A204.1 (cell line): ENCODE results near the gene CRY2.

ENCODE experiments used
- FAIRE-seq: peaks from 2 replicates; lab custom pipeline; 2012; peaks lifted over from hg19 to GRCh38; lab: Jason Lieb, UNC

Gene CRY2

GRCh38 chr11:45848654-45849081, 1.4 kb downstream of the CRY2 start:
- no peak for FAIRE-seq

- no peak for FAIRE-seq
These were observed 3.2 kb downstream of the CRY2 start for GRCh38 chr11:45850446-45850845.

- no peak for FAIRE-seq
These were observed 4.0 kb downstream of the CRY2 start for GRCh38 chr11:45851228-45851627.

GRCh38 chr11:45852018-45852711, 4.9 kb downstream of the CRY2 start:
- FAIRE-seq = no peak

DNA sequence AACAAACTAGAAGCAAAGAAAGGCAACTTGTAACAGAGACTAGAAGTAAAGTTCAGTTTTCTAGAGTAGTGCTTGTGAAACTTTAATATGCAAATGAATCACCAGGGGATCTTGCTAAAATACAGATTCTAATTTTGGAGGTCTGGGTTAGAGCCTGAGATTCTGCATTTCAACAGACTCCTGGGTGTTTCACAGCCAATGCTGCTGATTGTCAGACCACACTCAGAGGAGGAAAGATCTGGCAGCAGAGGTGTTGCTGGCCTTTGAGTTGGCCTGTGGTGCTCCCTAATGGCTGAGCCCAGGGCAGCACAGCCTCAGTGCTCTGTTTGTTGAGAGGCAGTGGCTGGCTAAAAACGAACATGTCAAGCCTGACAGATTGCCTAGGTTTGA, 5.4 kb downstream of the CRY2 start:
- FAIRE-seq = no peak

DNA sequence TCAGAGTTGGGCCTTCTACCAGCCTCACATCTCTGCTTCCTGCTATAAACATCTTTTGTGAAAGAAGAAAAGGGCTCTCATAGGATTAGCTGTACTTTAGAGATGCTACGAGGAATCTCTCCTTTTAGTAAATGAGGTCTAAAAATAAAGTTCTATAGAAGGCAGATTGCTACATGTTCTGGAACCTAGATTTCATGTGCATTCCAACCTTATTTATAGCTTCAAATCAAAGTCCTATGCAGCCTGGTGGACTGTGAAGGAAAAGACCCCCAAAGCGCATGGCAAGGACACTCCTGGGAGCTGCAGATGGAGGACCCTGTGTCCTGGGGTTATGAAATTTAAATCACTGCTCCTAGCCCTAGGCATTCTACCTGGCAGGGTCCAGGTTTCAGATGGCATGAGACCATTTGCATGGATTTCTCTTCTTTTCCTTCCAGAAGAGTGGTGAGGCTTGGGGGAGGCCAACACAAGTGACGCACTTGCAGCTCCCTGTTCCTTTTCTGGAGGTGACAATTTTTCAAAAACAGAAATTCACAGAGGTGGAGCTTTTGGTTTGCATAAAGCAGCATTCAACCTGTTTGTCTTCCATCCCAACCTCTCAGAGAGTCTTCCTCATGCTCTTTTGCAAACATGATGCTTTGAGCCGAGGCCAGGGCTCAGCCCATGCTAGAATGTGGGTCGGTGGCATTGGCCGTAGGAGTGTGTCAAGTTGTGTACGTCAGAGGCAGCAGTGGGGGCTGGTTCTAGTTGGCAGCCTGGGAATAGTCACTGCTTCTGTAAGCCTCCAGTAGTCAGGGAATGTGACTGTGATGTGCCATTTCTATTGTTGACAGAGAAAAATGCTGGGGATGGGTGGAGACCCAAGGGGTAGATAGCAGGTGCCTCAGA, 6.3 kb downstream of the CRY2 start:
- no peak for FAIRE-seq

DNA sequence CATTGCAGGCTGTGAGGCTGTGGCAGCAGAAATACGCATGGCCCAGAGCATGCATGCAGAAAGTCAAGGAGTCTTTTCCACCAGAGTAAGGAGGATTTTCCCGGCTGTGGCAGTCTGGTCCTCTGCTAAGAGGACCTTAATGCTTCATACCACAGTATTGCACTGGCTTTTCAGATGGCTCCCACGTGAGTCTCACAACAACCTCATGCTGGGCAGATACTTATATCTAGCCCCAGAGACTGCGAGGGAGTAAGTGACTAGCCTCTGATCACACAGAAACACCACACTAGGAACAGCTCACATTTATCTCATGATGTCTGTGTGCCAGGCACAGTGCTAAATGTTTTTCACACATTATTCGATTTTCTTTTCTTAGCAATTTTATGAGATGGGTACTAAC, 8.0 kb downstream of the CRY2 start:
- FAIRE-seq = no peak

DNA sequence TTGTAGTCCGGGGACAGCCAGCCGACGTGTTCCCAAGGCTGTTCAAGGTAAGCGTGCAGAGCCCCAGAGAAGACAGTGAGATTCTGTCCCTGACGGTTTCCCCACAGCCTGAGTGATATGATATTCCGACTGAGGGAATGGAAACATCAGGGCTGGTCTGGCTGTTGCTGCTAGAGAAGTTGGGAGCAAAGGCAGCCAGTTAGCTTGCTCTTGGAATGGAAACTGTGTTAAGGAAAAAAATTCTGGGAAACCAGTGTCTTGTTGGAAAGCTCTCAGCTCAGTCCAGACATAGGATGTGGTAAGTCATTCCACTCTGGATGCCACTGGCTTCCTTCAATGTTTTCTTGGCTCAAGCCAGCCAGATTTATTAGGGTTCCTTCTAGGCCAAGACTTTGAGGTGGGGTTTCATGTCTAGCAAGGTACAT, 8.8 kb downstream of the CRY2 start:
- FAIRE-seq = no peak

- FAIRE-seq = no peak
These were observed 10.7 kb downstream of the CRY2 start for GRCh38 chr11:45857961-45858474.

DNA sequence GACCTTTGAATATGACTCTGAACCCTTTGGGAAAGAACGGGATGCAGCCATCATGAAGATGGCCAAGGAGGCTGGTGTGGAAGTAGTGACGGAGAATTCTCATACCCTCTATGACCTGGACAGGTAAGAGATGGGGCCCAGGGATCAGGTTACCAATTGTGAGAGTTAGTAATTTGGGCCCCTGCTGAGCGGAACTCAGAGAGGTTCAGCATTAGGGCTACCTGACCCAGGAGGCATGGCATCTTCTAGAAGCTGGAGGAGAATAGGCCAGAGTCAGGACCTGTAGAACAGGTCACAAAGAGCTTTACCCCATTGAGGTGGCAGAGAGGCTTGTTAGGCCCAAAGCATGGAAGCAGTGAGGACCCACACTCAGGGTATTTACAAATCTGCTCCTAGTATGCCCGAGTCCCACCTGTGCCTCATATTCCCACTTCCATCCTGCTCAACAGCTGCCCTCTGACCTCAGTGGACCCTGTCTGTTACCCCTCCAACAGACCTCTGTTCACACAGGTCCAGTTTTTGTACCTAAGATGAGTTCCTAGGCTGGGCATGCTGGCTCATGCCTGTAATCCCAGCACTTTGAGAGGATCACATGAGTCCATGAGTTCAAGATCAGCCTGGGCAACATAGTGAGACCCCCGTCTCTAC, 11.6 kb downstream of the CRY2 start:
- no peak for FAIRE-seq

GRCh38 chr11:45859661-45860140, 12.4 kb downstream of the CRY2 start:
- FAIRE-seq = no peak

- FAIRE-seq = no peak
These were observed 13.1 kb downstream of the CRY2 start for GRCh38 chr11:45860348-45860747.

DNA sequence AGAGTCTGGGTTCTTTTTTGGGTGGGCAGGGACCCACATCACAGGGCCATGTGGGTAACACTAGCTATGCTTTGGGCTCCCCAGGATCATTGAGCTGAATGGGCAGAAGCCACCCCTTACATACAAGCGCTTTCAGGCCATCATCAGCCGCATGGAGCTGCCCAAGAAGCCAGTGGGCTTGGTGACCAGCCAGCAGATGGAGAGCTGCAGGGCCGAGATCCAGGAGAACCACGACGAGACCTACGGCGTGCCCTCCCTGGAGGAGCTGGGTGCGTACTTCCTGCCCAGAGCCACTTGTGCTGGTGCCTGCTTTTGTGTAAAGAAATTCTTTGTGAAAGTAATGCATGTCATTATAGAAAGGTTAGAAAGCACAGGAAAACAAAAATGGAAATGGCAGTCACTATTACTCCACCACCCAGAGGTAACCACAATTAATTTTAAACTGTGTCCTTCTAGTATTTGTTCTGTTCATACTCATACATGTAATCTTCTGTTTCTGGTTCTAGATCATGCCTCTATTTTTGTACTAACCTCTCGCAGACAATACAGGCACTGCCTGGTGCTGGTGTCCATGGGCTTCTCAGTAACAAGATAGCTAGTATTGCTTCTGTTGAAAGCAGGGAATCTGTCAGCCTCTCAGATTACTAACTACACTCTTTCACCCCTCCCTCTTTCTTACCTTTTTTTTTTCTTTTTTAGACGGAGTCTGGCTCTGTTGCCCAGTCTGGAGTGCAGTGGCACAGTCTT, 13.7 kb downstream of the CRY2 start:
- no peak for FAIRE-seq

DNA sequence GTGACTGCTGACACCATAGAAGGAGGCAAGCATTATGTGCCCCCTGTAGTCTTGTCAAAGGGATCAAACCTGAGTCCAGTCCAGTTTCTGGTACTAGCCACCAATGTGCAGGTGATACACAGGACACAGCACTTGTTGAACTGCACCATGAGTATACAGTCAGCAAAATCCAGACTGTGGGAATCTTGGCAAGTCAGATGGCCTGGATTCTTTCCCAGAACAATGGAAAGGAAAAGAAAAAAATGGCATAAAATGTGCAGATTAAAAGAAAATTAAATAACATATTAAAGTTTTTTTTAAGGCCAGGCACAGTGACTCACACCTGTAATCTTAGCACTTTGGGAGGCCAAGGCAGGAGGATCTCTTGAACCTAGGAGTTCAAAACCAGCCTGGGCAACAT, 16.8 kb downstream of the CRY2 start:
- FAIRE-seq = no peak

DNA sequence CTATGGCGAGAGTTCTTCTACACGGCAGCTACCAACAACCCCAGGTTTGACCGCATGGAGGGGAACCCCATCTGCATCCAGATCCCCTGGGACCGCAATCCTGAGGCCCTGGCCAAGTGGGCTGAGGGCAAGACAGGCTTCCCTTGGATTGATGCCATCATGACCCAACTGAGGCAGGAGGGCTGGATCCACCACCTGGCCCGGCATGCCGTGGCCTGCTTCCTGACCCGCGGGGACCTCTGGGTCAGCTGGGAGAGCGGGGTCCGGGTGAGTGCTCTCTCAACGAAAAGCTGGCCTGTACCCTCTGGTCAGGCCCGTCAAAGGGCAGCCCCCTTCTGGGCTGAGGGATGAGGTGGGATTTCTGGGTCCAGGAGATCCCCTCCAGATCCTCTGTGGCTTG, 22.3 kb downstream of the CRY2 start:
- FAIRE-seq = no peak

- FAIRE-seq = no peak
These were observed 23.4 kb downstream of the CRY2 start for GRCh38 chr11:45870706-45871105.

GRCh38 chr11:45871638-45872037, 24.4 kb downstream of the CRY2 start:
- FAIRE-seq = no peak

DNA sequence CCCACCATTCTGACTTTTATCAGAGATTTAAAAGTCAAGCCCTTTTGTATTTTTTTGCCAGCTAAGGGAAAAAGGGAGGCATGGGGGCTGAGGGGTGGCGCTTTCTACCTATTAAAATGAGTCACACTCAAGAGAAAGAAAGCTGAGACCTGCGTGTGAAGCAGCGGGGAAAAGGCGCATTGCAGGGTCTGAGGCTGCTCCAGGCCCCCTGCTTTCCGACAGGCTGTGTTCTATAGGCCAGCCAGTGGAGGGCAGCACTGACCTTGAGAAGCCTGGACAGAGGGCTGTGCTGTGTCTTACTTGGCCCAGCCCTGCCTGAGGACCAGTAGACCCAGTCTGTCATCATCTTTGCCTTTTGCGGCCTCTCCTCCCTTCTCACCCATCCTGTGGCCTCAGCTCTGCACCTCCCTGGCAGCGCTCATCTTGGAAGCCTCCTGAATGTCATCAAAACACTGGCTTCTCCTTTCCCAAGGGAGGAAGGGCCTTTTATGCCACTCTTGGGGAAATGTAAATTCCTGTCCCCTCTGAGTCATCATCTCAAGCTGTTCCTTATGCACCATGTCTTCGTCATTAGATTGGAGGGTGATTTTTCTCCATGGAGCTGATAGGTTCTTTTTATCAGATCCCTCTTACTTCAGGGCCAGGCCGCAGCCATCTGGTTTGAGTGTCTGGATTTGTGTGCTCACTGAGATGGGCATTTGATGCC, 25.5 kb downstream of the CRY2 start:
- no peak for FAIRE-seq

- FAIRE-seq = no peak
These were observed 29.1 kb downstream of the CRY2 start for GRCh38 chr11:45876401-45876800.

DNA sequence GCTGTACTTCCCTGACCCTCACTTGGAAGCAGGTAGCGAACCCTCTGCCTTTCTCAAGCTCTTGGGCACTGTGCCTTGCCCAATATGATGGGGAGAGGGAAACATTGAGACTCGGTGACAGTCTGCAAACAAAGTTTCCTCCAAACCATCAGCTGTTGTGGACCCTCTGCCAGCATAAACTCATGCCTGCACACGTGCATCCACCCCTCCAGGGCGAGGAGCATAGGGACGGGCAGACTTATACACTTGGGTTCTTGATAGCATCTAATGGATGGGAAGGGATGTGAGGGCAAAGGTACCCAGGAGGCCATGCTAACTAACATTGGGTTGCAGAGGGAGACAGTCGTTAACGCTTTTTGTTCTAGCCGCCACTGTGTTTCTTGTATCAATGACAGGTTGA, 29.9 kb downstream of the CRY2 start:
- FAIRE-seq = no peak

DNA sequence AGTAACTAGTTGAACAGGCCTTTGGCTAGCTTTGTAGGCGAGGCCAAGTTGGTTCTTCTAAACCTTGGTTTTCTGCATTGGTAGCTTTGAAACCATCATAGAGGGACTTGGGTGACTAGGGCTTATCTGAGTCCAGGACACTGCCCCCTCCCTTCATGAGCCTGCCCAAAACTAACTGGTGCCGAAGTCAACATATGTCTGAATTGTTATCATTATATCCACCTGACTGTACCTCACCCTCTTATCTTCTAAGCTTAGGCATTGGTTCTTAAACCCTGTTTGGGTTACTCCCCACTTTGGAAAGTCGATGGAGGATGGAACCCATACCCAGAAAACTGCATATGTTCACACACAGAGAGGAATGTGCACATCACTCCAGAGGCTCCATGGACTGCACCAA, 30.6 kb downstream of the CRY2 start:
- no peak for FAIRE-seq
